ENCODE measurements around the gene CHAF1A.

CHAF1A gene

DNA sequence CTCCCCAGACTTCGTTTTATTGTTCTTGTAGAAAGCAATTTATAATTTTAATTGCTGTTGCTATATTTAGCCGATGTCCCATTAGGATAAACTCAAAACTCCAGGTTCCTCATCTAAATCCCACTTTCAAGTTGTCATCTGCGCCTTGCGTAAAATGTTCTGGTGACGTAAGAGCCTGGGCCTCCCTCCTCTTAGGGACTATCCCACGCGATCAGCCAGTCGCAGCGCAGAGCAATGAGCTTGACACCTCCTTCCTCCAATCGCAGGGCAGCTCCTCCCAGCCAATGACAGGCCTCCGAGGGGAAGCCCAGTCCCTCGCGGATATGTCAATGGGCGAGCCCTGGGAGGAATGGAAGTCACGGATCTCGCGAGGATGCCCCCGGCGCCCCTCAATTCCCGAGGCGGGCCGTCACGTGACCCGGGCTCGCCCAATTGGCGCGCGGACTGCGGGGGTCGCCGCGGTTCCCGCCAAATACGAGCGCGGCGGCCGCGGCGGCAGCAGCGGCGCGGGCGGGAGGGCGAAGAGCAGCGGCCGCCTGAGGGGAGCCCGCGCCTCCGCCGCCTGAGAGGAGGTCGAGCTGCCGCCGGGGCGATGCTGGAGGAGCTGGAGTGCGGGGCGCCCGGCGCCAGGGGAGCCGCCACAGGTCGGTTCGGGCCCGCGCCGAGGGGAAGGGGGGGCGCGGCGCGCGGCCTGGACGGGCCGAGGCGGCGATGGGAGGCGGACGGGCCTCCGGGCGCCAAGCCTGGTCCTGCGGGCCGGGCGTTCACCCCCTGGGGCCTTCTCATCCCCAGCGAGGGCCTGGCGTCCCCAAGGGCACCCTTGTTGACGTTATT lies at the start of gene CHAF1A:
CHAF1A (plus strand) TSS at position 470 of the 834 bp plus-strand sequence; CDS start at position 593, 123 bp downstream.
- peak within 1 kb of the TSS; percentile 92 for H3K27ac ChIP-seq (ENCODE audit: extremely low read depth, low read depth, low read length)
- peak within 1 kb of the TSS; percentile 94 for H3K4me3 ChIP-seq (ENCODE audit: low read depth, low read length)
- H3K4me1 ChIP-seq (ENCODE audit: control insufficient read depth, insufficient read depth, low read length), result no peaks in the 10 kb centered on the region
- ChIA-PET POLR2A (interaction anchor here (0.7 to 1.7 kb wide), 17 partner anchors 8 to 566 kb away, joined by 3 to 19 read pairs (median 4); partner anchors contain the start of genes HDGFL2, KDM4B and MPND), CTCF (interaction anchor here (0.8 to 3.0 kb wide), 5 partner anchors 9 to 135 kb away, joined by 4 to 40 read pairs (median 27); no protein-coding TSS in a partner anchor)
- no peaks in the 10 kb centered on the region for H3K9me3 ChIP-seq (ENCODE audit: control insufficient read depth, insufficient read depth, low read depth, low read length)
- peaks cover 9 to 41% of the 10 kb centered on the region in 2 experiments for H3K36me3 ChIP-seq (ENCODE audit: control insufficient read depth in 2 of 2, insufficient read depth in 1 of 2, low read length in 2 of 2)
- peak; percentile 90 for TF ChIP-seq GLIS1 (tag by site-specific recombination; IDR thresholded peaks at IDR 0.05)
- TF ChIP-seq ZNF223 (tag by site-specific recombination; IDR thresholded peaks at IDR 0.05), result no peak
- peak; percentile 90 for TF ChIP-seq KLF10 (tag by site-specific recombination; IDR thresholded peaks at IDR 0.05)
- peak; percentile 89 for TF ChIP-seq ZXDB (tag by site-specific recombination; IDR thresholded peaks at IDR 0.05)
- TF ChIP-seq ZNF596 (tag by site-specific recombination; IDR thresholded peaks at IDR 0.05), result peak; percentile 13; the same call in 1 of the 2 replicates
- peak; percentile 98 for TF ChIP-seq ZBTB21 (tag by site-specific recombination; IDR thresholded peaks at IDR 0.05)
- TF ChIP-seq, protein P1, sequence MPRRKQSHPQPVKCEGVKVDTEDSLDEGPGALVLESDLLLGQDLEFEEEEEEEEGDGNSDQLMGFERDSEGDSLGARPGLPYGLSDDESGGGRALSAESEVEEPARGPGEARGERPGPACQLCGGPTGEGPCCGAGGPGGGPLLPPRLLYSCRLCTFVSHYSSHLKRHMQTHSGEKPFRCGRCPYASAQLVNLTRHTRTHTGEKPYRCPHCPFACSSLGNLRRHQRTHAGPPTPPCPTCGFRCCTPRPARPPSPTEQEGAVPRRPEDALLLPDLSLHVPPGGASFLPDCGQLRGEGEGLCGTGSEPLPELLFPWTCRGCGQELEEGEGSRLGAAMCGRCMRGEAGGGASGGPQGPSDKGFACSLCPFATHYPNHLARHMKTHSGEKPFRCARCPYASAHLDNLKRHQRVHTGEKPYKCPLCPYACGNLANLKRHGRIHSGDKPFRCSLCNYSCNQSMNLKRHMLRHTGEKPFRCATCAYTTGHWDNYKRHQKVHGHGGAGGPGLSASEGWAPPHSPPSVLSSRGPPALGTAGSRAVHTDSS (tag by site-specific recombination; IDR thresholded peaks at IDR 0.05), result 0 out of 2 replicates have a peak, but pooled peaks have one; percentile 21
- TF ChIP-seq REPIN1 (tag by site-specific recombination; IDR thresholded peaks at IDR 0.05; ENCODE audit: low read depth), result no peak
- TF ChIP-seq, protein P2, sequence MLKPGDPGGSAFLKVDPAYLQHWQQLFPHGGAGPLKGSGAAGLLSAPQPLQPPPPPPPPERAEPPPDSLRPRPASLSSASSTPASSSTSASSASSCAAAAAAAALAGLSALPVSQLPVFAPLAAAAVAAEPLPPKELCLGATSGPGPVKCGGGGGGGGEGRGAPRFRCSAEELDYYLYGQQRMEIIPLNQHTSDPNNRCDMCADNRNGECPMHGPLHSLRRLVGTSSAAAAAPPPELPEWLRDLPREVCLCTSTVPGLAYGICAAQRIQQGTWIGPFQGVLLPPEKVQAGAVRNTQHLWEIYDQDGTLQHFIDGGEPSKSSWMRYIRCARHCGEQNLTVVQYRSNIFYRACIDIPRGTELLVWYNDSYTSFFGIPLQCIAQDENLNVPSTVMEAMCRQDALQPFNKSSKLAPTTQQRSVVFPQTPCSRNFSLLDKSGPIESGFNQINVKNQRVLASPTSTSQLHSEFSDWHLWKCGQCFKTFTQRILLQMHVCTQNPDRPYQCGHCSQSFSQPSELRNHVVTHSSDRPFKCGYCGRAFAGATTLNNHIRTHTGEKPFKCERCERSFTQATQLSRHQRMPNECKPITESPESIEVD (tag by site-specific recombination; IDR thresholded peaks at IDR 0.05), result peak; percentile 57
- TF ChIP-seq YY2 (tag by site-specific recombination; IDR thresholded peaks at IDR 0.05), result peak; percentile 81
- TF ChIP-seq ZBTB8A (tag by site-specific recombination; IDR thresholded peaks at IDR 0.05), result peak; percentile 30; the same call in 1 of the 2 replicates
- TF ChIP-seq, protein P3, sequence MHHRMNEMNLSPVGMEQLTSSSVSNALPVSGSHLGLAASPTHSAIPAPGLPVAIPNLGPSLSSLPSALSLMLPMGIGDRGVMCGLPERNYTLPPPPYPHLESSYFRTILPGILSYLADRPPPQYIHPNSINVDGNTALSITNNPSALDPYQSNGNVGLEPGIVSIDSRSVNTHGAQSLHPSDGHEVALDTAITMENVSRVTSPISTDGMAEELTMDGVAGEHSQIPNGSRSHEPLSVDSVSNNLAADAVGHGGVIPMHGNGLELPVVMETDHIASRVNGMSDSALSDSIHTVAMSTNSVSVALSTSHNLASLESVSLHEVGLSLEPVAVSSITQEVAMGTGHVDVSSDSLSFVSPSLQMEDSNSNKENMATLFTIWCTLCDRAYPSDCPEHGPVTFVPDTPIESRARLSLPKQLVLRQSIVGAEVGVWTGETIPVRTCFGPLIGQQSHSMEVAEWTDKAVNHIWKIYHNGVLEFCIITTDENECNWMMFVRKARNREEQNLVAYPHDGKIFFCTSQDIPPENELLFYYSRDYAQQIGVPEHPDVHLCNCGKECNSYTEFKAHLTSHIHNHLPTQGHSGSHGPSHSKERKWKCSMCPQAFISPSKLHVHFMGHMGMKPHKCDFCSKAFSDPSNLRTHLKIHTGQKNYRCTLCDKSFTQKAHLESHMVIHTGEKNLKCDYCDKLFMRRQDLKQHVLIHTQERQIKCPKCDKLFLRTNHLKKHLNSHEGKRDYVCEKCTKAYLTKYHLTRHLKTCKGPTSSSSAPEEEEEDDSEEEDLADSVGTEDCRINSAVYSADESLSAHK (tag by site-specific recombination; IDR thresholded peaks at IDR 0.05), result no peak
- TF ChIP-seq IKZF3 (tag by site-specific recombination; IDR thresholded peaks at IDR 0.05), result peak; percentile 79
- no peak for TF ChIP-seq ZNF585B (tag by site-specific recombination; IDR thresholded peaks at IDR 0.05)
- TF ChIP-seq ZNF423 (tag by site-specific recombination; IDR thresholded peaks at IDR 0.05), result no peak
- TF ChIP-seq ZNF132 (tag by site-specific recombination; IDR thresholded peaks at IDR 0.05; ENCODE audit: borderline replicate concordance), result no peak
- TF ChIP-seq PBX3 (CRISPR knock-in tag; IDR thresholded peaks at IDR 0.05), result peak; percentile 70; the same call in 1 of the 2 replicates
- peak; percentile 48; the same call in 1 of the 2 replicates for TF ChIP-seq ZNF76 (tag by site-specific recombination; IDR thresholded peaks at IDR 0.05; ENCODE audit: borderline replicate concordance, low read depth)
- peak; percentile 45; the same call in 1 of the 2 replicates for TF ChIP-seq ZNF677 (tag by site-specific recombination; IDR thresholded peaks at IDR 0.05)
- TF ChIP-seq ZBTB26 (tag by site-specific recombination; optimal IDR thresholded peaks at IDR 0.05), result peak; percentile 72
- no peak for TF ChIP-seq HOXD13 (CRISPR knock-in tag; IDR thresholded peaks at IDR 0.05; ENCODE audit: borderline replicate concordance)
- peak; percentile 31; the same call in 1 of the 2 replicates for TF ChIP-seq ZBTB17 (tag by site-specific recombination; IDR thresholded peaks at IDR 0.05)
- TF ChIP-seq ZBTB44 (tag by site-specific recombination; IDR thresholded peaks at IDR 0.05), result peak; percentile 37; the same call in 1 of the 2 replicates
- TF ChIP-seq ZNF664 (tag by site-specific recombination; IDR thresholded peaks at IDR 0.05), result 0 out of 2 replicates have a peak, but pooled peaks have one; percentile 32
- TF ChIP-seq ZBTB20 (tag by site-specific recombination; IDR thresholded peaks at IDR 0.05), result no peak
- TF ChIP-seq ZNF501 (tag by site-specific recombination; IDR thresholded peaks at IDR 0.05), result no peak

Measured in HEK293 (cell line).